ENCODE results near the gene NTRK3. TPM values are rescaled to one million over a fixed set of nuclear protein-coding genes. Genes with fewer than 3 reads are reported as not detected.
A peak's percentile ranks its signal among the peaks of the same experiment; 100 is the strongest.

The NTRK3 gene
- total RNA-seq, 6 donors from 2014 or later, result 1.4 to 11.5 (median 2.4) TPM

DNA sequence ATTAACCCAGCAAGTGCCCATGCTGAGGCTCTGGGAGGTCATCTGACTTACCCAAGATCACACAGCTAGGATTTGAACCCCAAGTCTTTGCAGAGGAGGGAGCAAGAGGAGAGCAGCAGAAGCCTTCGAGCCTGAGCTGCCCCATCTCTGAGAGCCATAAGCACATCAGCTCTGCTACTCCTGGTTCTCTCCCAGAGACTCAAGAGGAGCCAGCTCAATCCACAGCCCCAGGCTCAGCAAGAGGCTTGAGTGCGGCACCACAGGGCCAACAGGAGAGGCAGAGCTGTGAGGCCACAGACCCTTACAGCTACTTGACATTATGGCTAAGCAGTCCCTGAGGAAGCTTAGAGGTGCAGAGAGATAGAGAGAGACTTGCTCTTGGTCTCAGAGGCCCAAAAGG, 15.9 kb upstream of the NTRK3 start:
- Histone ChIP-seq H3K9me3 (no peaks in the 10 kb centered on the region), H3K4me3 (no peak overlapping the region), H3K36me3 (no peaks in the 10 kb centered on the region), H3K4me1 (no peaks in the 10 kb centered on the region), H3K27me3 (no peaks in the 10 kb centered on the region), H3K27ac (no peak overlapping the region)
- ATAC-seq (ENCODE audit: low FRiP score in 2 of 2), result no peak
- DNase-seq, result no peak
- WGBS, 2 donors, result 40 to 80% methylated on average over 1 to 2 of the region's 2 CpGs
- TF ChIP-seq POLR2A (IDR thresholded peaks at IDR 0.05) (no peak), POLR2AphosphoS5 (IDR thresholded peaks at IDR 0.05) (no peak), EP300 (IDR thresholded peaks at IDR 0.05) (no peak)
- TF ChIP-seq, protein P1, sequence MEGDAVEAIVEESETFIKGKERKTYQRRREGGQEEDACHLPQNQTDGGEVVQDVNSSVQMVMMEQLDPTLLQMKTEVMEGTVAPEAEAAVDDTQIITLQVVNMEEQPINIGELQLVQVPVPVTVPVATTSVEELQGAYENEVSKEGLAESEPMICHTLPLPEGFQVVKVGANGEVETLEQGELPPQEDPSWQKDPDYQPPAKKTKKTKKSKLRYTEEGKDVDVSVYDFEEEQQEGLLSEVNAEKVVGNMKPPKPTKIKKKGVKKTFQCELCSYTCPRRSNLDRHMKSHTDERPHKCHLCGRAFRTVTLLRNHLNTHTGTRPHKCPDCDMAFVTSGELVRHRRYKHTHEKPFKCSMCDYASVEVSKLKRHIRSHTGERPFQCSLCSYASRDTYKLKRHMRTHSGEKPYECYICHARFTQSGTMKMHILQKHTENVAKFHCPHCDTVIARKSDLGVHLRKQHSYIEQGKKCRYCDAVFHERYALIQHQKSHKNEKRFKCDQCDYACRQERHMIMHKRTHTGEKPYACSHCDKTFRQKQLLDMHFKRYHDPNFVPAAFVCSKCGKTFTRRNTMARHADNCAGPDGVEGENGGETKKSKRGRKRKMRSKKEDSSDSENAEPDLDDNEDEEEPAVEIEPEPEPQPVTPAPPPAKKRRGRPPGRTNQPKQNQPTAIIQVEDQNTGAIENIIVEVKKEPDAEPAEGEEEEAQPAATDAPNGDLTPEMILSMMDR (IDR thresholded peaks at IDR 0.05), result no peak

GRCh38 chr15:88269356-88270062, 13.0 kb upstream of the NTRK3 start:
- TF ChIP-seq EP300 (IDR thresholded peaks at IDR 0.05), result no peak
- TF ChIP-seq, protein P1 (IDR thresholded peaks at IDR 0.05), result no peak
- no peak for TF ChIP-seq POLR2AphosphoS5 (IDR thresholded peaks at IDR 0.05)
- no peak for TF ChIP-seq POLR2A (IDR thresholded peaks at IDR 0.05)
- 78 to 80% methylated on average over 2 to 4 of the region's 4 CpGs for WGBS, 2 donors
- H3K4me3 ChIP-seq, result no peak overlapping the region
- DNase-seq (no peak), ATAC-seq (ENCODE audit: low FRiP score in 2 of 2) (no peak)
- no peaks in the 10 kb centered on the region for H3K36me3 ChIP-seq
- no peaks in the 10 kb centered on the region for H3K27me3 ChIP-seq
- no peaks in the 10 kb centered on the region for H3K9me3 ChIP-seq
- H3K27ac ChIP-seq, result no peak overlapping the region
- no peaks in the 10 kb centered on the region for H3K4me1 ChIP-seq

DNA sequence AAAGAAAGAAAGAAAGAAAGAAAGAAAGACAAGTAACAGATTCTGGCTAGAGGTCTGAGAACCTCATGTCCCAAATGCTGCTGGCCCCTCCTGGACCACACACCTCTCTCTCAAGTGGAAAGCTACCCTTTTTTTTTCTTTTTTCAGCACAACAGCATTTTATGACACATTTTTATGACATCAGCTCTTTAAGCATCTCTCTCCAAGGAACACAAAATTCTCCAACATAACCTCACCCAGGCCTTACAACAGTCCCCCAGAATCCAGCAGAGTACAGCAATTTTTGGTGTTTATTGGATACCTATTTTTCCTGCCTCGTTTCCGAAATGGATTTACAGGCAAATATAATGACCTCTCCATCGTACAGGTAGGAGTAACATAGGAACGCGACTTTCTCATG, 11.2 kb upstream of the NTRK3 start:
- TF ChIP-seq EP300 (IDR thresholded peaks at IDR 0.05), result no peak
- no peak for TF ChIP-seq POLR2AphosphoS5 (IDR thresholded peaks at IDR 0.05)
- TF ChIP-seq, protein P1 (IDR thresholded peaks at IDR 0.05), result no peak
- TF ChIP-seq POLR2A (IDR thresholded peaks at IDR 0.05), result no peak
- H3K9me3 ChIP-seq, result no peaks in the 10 kb centered on the region
- no peaks in the 10 kb centered on the region for H3K36me3 ChIP-seq
- WGBS, 2 donors, result 80 to 82% methylated on average over 5 of the region's 5 CpGs
- peak in 1 of 2 donors; percentile 63 for ATAC-seq (ENCODE audit: low FRiP score in 2 of 2)
- DNase-seq, result no peak
- no peak overlapping the region for H3K4me3 ChIP-seq
- H3K4me1 ChIP-seq, result no peaks in the 10 kb centered on the region
- no peaks in the 10 kb centered on the region for H3K27me3 ChIP-seq
- H3K27ac ChIP-seq, result no peak overlapping the region

DNA sequence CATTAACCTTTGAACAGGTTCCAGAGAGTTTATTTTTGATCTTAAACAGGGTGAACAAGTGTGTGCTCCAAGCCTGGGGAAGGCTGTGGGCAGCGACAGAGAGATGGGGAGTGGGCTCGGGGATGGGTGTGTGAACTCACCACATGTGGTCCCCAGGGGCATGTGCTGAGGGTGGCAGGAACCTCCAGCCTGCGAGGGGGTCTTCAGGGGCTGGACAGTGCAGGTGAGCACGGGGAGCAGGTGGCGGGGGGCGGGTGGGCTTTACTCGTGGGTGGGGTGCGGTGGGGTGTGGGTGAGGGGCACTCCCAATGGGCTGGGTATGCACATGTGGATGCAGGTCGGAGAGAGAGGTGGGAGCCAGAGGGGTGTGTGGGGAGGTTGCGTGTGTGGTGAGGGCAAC, 9.6 kb upstream of the NTRK3 start:
- ATAC-seq (ENCODE audit: low FRiP score in 2 of 2) (no peak), DNase-seq (no peak)
- no peak overlapping the region for H3K4me3 ChIP-seq
- 74 to 84% methylated on average over 5 to 10 of the region's 10 CpGs for WGBS, 2 donors
- TF ChIP-seq, protein P1 (IDR thresholded peaks at IDR 0.05), result no peak
- TF ChIP-seq POLR2AphosphoS5 (IDR thresholded peaks at IDR 0.05) (no peak), POLR2A (IDR thresholded peaks at IDR 0.05) (no peak), EP300 (IDR thresholded peaks at IDR 0.05) (no peak)
- no peaks in the 10 kb centered on the region for H3K4me1 ChIP-seq
- H3K27ac ChIP-seq, result no peak overlapping the region
- H3K36me3 ChIP-seq, result no peaks in the 10 kb centered on the region
- H3K9me3 ChIP-seq, result no peaks in the 10 kb centered on the region
- no peaks in the 10 kb centered on the region for H3K27me3 ChIP-seq

GRCh38 chr15:88264622-88265021, 8.1 kb upstream of the NTRK3 start:
- H3K27ac ChIP-seq, result no peak overlapping the region
- no peaks in the 10 kb centered on the region for H3K4me1 ChIP-seq
- H3K9me3 ChIP-seq, result no peaks in the 10 kb centered on the region
- DNase-seq (no peak), ATAC-seq (ENCODE audit: low FRiP score in 2 of 2) (no peak)
- no peaks in the 10 kb centered on the region for H3K36me3 ChIP-seq
- TF ChIP-seq, protein P1 (IDR thresholded peaks at IDR 0.05), result no peak
- WGBS, 2 donors, result 69 to 70% methylated on average over 4 of the region's 4 CpGs
- H3K27me3 ChIP-seq, result no peaks in the 10 kb centered on the region
- no peak overlapping the region for H3K4me3 ChIP-seq

All from upper lobe of left lung (tissue), 6 donors.